Measurements from ENCODE around the gene PSD4.
A peak's percentile ranks its signal among the peaks of the same experiment; 100 is the strongest.

The PSD4 gene

GRCh38 chr2:113169002-113169530, 4.7 kb upstream of the PSD4 start:
- DNase-seq: no peak

DNA sequence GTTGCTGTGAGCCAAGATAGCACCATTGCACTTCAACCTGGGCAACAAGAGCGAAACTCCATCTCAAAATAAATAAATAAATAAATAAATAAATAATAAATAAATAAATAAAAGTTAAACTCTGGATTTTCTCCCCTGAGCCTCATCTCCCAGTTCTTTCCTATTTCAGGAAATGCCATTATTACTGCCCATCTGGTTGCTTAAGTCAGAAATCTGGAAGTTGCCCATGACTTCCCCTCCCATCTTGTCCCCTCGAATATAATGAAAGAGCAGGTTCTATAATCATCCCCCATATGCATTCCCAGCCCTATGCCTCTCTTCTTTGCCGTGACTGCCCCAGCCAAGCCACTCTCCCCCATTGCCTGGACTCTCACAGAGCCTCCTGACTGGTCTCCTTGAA, 4.2 kb upstream of the PSD4 start:
- DNase-seq: no peak

GRCh38 chr2:113171334-113172075, 2.3 kb upstream of the PSD4 start:
- no peak for DNase-seq

DNA sequence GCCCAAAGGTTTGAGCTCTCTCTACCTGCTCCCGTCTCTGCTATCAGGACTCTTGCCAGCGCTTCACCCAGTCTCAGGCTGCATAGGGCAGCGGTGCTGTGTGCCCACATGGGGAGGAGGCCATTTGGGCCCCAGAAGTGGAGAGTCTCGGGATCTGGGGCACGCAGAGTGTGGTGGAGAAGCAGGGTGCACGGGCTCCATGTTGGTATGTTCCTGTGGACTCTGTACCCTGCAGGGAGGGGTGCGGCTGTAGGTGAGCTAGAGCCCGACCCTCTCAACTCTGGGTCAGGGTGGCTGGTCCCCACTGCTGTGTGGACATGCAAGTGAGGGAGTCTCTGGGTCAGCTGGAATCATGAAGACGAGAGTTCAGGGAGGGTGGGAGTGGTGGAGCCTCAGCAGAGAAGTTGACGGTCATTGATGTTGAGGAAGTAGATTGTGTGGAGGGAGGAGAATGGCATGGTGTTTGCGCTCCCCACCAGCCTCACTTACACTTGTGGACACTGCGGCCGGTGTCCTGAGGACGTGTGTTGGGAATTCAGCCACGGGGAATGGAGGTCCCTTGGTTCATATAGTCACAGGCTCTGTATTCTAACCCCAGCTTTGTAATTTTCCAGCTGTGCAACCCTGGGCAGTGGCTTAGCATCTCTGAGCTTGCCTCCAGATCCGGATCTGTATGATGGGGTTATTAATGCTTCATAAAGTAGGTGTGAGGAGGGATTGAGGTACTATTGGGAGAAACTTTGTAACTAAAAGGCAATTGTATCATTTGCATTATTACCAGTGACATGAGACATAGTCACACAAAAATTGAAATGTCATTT, 840 bp upstream of the PSD4 start:
- DNase-seq: no peak

DNA sequence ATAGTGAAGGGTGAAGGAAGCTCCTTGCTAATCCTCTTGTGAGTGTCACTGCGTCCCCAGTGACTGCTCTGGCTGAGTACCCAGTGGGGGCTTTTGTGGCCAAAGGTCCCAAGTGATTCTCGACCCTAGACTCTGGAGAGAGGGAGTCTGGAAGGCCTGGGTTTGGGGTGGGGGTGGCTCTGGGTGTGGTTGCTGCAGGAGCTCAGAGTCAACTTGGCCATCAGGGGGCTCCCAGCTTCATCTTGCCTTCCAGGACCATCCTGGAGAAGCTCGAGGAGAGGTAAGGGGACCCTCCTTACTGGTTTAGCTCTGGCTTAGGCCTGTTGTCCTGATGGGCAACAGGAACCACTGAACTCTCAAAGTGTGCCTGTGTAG, 592 bp downstream of the PSD4 start:
- no peak for DNase-seq

- DNase-seq: no peak
Measured at GRCh38 chr2:113175042-113175628, 1.4 kb downstream of the PSD4 start.

DNA sequence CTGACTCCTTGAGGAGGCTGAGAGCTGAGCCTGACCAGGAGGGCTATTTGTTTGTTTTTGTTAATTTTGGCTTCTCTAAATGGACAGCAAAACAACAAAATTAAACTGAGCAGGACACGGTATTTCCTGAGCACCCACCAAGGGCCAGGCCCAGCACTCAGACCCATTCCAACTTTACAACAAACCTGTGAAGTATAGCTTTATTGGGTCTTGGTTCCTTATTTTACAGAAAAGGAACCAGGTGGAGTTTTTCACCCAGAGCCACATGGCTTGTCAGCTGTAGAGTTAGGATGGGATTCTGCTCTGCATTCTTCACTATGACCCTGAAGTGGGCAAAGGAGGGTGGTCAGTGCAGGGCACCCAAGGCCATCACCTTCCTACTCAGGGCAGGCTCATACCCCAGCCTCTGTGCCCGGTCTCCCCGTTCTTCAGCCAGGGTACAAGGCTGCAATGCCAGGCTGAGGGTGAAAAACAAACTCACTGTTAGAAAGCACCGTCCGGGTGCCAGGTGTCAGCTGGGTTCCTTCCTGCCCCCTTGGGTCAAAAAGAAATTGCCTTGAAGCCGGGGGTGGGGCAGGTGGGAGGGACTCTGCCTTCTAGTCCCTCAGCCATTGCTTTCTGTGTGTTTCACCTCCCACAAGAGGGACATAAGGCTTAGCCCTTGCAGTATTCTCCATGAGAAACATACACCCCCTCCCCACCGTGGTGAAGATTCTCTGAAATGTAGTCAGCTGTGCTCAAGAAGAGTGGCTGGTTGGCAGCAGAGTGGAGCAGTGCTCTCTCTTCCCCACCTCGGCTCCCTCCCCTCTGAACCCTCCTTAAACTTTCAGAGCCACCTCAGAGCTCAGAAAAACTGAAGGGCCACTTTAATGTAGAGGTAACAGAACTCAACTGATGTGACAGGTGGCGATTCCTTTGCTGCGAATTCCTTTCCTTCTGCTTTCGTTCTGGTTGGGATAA, 2.2 kb downstream of the PSD4 start:
- no peak for DNase-seq

- no peak for DNase-seq
Measured at GRCh38 chr2:113176696-113177355, 3.1 kb downstream of the PSD4 start.

DNA sequence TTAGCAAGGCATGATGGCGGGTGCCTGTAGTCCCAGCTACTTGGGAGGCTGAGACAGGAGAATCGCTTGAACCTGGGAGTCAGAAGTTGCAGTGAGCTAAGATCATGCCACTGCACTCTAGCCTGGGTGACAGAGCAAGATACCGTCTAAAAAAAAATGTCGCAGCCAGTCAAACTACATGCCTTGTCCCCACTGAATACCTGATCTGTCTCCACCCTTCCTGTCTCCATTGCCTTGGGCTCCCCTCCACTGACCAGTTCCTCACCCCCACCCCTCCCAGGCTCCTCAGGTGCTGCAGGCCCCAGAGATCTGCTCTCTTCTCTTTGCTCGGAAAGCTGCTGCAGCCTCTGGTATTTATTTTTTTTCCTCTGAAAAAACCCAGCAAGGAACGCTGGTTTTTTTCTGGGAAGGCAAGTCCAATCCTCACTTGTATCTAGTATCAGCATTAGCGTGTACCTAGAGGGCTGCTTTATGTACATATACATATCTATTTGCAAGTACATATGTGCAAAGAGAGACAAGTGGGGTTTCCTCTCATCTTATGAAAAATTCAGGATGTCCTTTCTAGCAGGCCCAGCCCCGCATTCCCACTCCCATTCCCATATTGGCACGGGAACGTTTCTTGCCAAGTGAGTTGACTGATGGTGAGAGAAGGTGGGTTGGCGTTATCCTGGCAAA, 4.4 kb downstream of the PSD4 start:
- no peak for DNase-seq

GRCh38 chr2:113178891-113179290, 5.1 kb downstream of the PSD4 start:
- no peak for DNase-seq

DNA sequence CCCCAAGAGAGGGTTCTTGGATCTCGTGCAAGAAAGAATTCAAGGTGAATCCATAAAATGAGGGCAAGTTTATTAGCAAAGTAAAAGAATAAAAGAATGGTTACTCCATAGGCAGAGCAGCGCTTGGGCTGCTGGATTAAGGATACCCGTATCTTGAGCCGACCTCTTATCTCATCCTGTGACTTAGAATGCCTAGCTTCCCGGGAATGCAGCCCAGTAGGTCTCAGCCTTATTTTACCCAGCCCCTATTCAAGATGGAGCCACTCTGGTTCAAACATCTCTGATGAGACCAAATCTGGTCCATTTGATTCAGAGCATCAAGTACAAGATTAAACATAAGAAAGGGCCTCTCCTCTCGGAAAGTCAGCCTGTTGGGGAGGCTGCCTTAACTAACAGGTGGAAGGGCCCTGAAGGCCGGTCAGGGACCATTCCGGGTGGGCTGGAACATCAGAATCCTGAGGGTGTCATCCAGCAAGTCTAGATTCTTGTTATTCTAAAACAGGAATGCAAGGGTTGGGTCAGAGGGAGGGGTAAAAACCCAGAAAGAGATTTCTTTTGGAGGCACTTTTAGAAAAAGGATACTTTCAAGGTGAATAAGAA, 5.8 kb downstream of the PSD4 start:
- no peak for DNase-seq

DNA sequence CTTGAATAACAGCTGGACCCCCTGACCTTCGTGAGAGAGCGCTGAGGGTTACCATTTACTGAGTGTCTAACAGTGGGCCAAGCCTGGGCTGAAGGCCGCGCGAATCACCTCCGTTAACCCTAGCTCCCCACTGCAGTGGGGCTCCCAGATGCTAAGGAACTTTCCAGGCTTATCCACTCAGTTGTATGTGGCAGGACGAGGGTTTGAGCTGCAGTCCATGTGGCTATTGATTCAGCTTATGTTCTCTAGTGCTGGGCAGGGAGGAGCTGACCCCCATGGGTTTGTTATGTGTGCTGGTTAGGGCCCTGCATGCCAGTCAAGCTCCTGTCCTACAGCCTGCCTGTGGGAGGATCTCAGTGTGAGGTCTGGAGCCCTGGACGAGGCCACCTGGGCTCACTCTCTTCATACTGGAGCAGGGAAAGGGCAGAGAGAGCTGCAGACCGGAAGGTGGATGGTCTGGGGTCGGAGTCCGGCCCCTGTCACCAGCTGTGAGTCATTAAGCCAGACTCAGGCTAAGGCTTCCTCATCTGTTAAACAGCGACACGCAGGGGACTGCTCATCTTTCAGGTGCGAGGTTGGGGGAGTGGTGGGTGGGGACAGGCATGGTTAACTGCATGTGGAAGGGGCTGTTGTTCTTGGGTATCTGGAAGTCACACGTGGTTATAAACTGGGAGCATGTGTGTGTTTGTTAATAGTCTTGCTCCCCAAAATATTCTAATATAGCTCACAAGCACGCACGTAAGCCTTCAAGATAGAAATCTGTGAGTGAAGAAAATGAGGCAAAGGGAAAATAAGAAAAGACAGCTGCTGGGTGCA, 6.6 kb downstream of the PSD4 start:
- DNase-seq: no peak

DNA sequence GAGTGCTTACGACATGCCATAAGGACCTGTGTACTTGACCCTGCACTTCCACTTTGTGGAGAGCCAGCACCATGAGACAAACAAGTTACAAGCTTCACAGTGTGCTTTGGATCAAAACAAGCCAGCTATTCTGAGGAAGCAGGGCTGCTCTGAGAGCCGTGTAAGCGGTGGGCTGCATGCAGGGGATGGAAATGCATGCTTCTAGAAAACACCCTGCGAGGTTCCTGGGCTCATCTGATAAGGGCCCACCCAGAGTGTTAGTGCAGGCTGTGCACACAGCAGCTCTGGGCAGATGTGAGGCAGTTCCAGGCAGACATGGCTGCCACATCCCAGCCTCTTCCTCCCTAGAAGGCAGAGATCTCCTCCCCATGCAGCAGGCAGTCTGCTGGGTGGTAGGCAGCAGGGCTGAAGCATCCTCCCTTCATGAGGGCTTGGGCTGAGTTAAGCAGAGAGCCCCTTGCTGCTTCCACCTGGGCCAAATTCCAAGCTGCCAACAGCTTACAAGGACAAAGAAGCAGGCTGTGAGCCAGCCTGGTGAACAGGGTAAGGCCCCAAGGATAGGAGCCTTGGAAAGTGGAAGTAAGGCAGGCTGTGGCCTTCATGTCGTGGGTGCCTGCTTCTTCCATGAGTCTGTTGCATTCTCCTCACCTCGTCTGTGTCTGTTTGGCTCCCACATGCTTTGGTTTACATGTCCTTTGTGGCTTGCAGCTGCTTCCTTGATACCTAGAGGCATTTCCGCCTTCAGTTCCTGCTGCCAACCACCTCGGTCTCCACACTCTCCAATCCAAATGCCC, 7.7 kb downstream of the PSD4 start:
- DNase-seq: peak; percentile 34

DNA sequence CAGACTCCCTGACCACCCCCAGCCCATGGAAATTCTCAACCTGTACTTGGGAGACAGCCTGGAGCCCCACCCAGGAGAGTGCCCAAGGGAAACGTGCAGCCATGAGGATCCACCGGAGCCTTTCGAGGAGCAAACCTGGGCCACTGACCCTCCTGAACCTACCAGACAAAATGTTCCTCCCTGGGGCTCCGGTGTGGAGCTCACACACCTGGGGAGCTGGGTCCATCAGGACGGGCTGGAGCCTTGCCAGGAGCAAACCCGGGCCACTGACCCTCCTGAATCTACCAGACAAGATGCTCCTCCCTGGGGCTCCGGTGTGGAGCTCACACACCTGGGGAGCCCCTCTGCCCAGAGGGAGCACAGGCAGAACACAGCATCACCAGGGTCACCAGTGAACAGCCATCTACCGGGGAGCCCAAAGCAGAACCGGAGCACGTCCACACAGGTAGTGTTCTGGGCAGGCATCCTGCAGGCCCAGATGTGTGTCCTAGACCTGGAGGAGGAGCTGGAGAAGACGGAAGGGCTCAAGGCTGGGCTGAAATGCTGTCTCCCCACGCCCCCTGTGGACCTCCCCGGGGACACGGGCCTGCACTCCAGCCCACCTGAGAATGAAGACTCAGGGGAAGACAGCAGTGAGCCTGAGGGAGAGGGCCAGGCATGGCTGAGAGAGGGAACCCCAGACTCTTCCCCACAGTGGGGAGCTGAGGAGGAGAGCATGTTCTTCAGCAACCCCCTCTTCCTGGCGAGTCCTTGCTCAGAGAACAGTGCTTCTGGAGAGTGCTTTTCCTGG, 8.9 kb downstream of the PSD4 start:
- DNase-seq: no peak

GRCh38 chr2:113183264-113183663, 9.5 kb downstream of the PSD4 start:
- DNase-seq: no peak

DNA sequence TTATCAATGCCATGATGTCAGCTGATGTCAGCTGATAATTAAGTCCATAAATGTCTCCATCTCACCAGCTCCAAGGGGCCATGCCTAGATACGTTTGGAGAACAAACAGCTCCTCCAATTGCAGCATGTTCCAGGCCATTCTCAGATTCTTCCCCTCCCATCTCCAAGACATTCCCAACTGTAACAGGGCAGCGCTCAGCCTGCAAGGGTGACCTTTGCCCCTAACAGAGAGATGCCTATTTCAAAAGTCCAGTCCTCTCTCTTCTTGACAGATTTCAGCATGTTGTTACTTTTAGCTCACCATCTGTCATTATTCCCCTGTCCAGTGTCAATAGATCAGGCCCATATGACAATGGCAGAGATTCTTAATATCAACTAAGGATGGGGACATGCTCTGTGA, 9.9 kb downstream of the PSD4 start:
- no peak for DNase-seq

DNA sequence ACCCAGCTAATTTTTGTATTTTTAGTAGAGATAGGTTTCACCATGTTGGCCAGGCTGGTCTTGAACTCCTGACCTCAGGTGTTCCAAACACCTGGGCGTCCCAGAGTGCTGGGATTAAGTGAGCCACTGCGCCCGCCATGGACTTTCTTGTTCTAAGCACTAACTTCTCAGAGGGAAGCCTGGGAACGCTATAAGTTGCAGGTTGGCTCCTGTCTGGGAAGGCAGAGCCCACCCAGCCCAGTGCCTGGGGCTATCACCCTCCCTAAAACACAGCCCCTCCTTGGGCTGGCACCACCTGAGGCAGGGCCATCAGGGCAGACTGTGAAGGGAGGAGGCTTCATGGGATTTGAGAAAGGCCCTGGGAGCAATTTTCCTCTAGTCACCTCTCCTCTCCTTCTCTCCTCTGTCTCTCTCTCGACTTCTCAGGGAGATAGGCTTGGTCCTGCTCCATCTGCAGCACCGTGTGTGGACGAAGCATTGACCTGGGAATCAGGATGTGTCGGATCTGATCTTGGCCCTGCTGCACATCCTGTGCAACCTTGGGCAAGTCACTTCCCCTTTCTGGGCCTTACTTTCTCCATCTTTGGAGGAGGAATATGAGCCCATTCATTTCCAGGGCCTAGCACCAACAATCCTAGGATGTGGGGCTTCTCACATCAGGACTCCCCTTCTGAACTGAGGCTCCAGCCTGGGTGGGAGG, 10.9 kb downstream of the PSD4 start:
- no peak for DNase-seq

Data from DMS79 treated with DMSO at 0.1 percent for 48 hours (cell line).